HG02642 (cell line): ENCODE measurements around the gene FCHO1.
A peak's percentile ranks its signal among the peaks of the same experiment; 100 is the strongest.
"Not testable (repeated sequence)": the region's sequence is repeated elsewhere in the genome, so short reads cannot be mapped to it uniquely, and the experiment has no call there.

Source experiments
- ATAC-seq: cut with Tn5 transposase; IDR thresholded peaks from one replicate; pipeline ENCODE4 v1.9.1; 2021; ENCODE audit warnings: mild to moderate bottlenecking; ENCODE audit not compliant: unreplicated experiment, poor library complexity

The FCHO1 gene

GRCh38 chr19:17762505-17763229 is 11.4 kb downstream of the FCHO1 start:
- no peak for ATAC-seq

- no peak for ATAC-seq
These were observed 13.1 kb downstream of the FCHO1 start for GRCh38 chr19:17764348-17764747.

- no peak for ATAC-seq
These were observed 13.9 kb downstream of the FCHO1 start for GRCh38 chr19:17765069-17765618.

DNA sequence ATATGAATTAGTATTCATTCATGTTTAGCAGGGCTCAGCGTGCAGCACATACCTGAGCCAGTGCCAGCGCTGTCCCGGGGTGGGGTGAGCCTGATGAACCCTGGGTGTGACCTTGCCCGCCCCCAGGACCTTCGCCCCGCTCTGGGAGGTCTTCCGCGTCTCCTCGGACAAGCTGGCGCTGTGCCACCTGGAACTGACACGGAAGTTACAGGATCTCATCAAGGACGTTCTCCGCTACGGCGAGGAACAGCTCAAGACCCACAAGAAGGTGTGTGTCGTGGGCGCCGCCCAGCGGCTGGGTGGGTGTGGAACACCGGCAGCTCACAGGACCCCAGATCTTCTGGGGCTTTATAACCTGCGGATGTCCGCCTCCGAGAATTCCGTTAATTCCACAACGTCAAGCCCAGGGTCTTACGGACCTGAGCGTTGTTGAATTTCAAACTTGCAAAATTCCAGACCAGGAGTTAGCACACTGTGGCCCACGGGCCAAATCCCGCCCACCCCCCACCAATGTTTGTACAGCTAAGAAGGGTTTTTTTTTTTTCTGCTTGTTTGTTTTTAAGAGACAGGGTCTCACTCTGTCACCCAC is 15.4 kb downstream of the FCHO1 start:
- ATAC-seq = no peak

- no peak for ATAC-seq
These were observed 16.3 kb downstream of the FCHO1 start for GRCh38 chr19:17767559-17767958.

DNA sequence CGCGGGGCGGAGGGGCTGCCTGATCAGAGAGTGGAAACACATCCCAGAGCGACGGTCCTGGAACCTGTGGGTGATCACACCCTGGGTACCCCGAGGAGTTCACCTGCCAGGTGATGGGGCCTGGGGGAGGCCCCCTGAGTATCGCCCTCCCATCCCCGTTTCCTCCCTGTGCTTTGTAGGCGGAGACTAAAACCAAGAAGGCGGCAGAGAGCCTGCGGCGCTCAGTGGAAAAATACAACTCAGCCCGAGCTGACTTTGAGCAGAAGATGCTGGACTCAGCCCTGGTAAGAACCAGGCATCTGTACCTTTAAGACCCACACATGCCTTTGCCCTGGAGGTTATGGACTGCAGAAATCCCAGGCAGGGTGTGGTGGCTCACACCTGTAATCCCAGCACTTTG is 19.3 kb downstream of the FCHO1 start:
- ATAC-seq = no peak

- ATAC-seq = no peak
These were observed 20.9 kb downstream of the FCHO1 start for GRCh38 chr19:17772172-17772571.

- ATAC-seq = peak; percentile 1
These were observed 24.1 kb downstream of the FCHO1 start for GRCh38 chr19:17775245-17775927.

DNA sequence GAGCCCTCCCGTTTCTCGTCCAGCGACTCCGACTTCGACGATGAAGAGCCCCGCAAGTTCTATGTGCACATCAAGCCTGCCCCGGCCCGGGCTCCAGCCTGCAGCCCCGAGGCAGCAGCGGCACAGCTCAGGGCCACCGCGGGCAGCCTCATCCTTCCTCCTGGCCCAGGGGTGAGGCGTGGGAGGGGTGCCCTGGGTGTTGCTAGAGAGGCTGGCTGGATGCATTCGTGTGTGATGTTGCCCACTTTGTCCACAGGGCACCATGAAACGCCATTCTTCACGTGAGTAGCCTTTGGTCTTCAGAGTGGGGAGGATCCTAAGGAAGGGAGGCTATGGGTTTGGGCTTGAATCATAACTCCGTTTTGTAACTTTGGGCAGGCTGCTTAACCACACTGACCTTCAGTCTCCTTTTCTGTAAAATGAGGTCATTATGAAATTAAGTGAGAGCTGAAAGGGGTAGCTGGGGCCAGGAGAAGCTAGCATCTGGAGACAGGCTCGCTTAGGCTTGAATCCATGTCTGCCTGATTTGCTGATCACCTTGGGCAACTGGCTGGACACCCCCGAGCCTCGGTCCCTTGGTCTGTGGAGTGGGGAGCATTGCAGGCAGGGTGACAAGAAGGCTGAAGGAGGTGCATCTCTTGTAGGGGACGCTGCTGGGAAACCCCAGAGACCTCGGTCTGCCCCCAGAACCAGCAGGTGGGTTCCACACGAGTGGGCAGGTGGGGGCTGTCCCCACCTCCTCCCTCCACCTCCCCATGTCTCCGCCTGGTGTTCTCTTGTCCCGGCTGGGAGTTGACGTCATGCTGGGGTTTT is 24.9 kb downstream of the FCHO1 start:
- ATAC-seq = peak; percentile 72

GRCh38 chr19:17777840-17778239 is 26.6 kb downstream of the FCHO1 start:
- not testable (repeated sequence) for ATAC-seq

DNA sequence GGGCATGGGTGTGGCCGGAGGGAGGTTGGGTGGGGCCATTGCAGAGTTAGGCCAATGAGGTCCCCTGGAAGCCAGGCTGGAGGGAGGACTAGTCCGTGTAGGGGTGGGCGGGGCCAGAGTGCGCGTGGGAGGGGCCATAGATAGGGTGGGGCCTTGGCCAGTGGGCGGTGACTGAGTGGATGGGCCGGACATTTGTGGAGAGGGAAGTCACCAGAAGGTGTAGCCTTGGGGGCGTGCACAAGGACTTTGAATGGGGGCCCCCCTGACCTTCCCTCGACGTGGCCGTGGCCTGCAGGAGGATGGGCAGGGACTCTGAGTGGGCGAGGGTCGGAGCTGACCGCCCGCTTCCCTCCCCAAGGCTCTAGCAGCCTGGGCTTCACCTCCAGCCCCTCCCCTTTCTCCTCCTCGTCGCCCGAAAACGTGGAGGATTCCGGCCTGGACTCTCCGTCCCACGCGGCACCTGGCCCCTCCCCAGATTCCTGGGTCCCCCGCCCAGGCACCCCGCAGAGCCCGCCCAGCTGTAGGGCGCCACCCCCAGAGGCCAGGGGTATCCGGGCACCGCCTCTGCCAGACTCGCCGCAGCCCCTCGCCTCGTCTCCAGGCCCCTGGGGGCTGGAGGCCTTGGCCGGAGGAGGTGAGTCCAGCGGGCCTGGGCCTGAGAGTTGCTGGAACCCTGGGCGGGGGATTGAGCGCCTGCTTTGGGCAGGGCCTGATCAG is 27.1 kb downstream of the FCHO1 start:
- no peak for ATAC-seq

DNA sequence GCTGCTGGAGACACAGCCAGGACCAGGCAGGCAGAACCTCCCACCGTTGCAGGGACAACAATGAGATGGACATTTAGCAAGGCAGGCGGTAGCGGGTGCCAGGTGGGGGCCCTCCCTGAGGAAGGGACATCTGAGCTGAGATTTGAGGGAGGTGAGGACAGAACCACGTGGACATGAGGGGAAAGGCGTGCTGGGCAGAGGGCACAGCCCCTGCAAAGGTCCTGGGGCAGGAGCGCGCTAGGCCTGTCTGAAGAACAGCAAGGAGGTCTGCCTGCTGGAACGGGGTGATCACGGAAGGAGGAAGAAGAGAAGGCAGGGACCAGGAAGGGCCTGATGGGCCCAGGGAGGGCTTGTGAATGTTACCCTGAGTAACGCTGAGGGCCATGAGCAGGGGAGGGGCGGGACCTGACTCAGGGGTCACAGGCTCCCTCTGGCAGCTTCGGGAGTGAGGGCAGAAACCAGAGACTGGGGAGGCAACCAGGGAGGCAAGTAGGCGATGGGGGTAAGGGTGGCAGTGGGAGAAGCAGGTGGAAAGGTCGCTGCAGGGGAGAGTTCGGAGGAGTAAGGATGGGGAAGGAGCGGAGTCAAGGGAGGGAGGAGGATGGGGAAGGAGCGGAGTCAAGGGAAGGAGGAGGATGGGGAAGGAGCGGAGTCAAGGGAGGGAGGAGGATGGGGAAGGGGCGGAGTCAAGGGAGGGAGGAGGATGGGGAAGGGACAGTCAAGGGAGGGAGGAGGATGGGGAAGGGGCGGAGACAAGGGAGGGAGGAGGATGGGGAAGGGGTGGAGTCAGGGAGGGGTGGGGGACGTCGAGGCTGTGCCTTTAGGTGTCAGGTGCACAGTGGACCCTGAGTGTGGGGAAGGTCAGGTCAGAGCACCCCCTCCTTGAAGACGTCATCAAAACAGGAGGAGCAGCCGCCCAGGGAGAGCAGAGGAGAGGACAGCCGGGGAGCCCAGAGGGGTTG is 28.0 kb downstream of the FCHO1 start:
- no peak for ATAC-seq

GRCh38 chr19:17780781-17781180 is 29.5 kb downstream of the FCHO1 start:
- no peak for ATAC-seq

DNA sequence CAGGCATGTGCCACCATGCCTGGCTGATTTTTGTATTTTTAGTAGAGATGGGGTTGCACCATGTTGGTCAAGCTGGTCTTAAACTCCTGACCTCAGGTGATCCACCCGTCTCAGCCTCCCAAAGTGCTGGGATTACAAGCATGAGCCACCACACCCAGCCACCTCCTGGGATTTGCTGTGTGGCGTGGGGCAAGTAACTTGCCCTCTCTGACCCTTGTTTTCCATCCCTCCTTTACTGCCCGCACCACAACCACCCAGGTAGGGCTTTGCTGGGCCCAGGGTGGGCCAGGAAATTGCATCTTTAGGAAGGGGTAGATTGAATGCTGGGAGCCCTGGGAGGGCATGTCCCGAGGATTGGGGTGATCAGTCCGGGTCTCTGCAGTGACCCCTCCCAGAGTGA is 32.4 kb downstream of the FCHO1 start:
- ATAC-seq = not testable (repeated sequence)

GRCh38 chr19:17784201-17785008 is 33.1 kb downstream of the FCHO1 start:
- no peak for ATAC-seq

- ATAC-seq = no peak
These were observed 36.1 kb downstream of the FCHO1 start for GRCh38 chr19:17787274-17787913.

DNA sequence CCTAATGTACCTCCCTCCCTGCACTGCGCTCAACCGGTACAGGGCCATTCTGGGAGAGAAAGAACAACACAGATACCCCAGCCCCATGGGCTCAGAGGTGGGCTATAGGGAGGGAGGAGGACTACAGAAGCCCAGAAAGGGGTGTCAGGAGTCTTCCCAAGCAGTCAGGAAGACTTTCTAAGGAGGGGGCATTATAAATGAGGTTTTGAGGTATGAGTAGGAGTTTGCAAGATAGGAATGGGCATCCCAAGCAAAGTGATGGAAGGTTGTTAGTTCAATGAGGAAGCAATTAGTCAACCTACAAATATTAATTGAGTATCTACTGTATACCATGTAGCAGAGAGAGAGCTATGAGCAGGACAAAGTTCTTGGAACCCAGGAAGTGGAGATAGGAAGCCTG is 37.4 kb downstream of the FCHO1 start:
- no peak for ATAC-seq
